Hepatocyte (in vitro differentiated cells): ENCODE results near the gene CACNA1C. TPM values are rescaled to one million over a fixed set of nuclear protein-coding genes. Genes with fewer than 3 reads are reported as not detected.

ENCODE experiments used
- DNase-seq: peaks from one replicate; pipeline ENCODE4 v3.0.0-alpha.2; 2016; ENCODE audit warnings: low spot score
- H2AFZ ChIP-seq: fragments of 200-600 bp; sonication (generic); 2 replicates; pipeline ENCODE4 v1.6.0; 2016; ENCODE audit warnings: antibody characterized with exemption, mild to moderate bottlenecking
- H3K27ac ChIP-seq: fragments of 200-600 bp; sonication (generic); 2 replicates; pipeline ENCODE4 v1.5.1; 2016; ENCODE audit warnings: mild to moderate bottlenecking
- H3K27me3 ChIP-seq: fragments of 200-600 bp; sonication (generic); 2 replicates; pipeline ENCODE4 v1.6.1; 2016
- H3K36me3 ChIP-seq: fragments of 200-600 bp; sonication (generic); replicated peaks from 2 replicates; pipeline ENCODE4 v1.5.1; 2016; ENCODE audit warnings: low read depth; ENCODE audit not compliant: insufficient read depth
- H3K4me1 ChIP-seq: fragments of 200-600 bp; sonication (generic); 2 replicates; pipeline ENCODE4 v1.5.1; 2016; ENCODE audit warnings: mild to moderate bottlenecking, moderate library complexity; ENCODE audit not compliant: insufficient read depth
- H3K4me2 ChIP-seq: fragments of 200-600 bp; sonication (generic); 2 replicates; pipeline ENCODE4 v1.6.0; 2016
- H3K4me3 ChIP-seq: fragments of 200-600 bp; sonication (generic); 2 replicates; pipeline ENCODE4 v1.5.1; 2016; ENCODE audit warnings: mild to moderate bottlenecking
- H3K79me2 ChIP-seq: fragments of 200-600 bp; sonication (generic); 2 replicates; pipeline ENCODE4 v1.6.0; 2017; ENCODE audit warnings: mild to moderate bottlenecking
- H3K9me2 ChIP-seq: fragments of 200-600 bp; sonication (generic); replicated peaks from 2 replicates; pipeline ENCODE4 v1.6.0; 2017; ENCODE audit warnings: mild to moderate bottlenecking; ENCODE audit not compliant: insufficient read depth
- H3K9me3 ChIP-seq: fragments of 200-600 bp; sonication (generic); 2 replicates; pipeline ENCODE4 v1.5.1; 2016; ENCODE audit warnings: low read depth, mild to moderate bottlenecking
- H4K20me1 ChIP-seq: fragments of 200-600 bp; sonication (generic); 2 replicates; pipeline ENCODE4 v1.6.0; 2016; ENCODE audit warnings: mild to moderate bottlenecking; ENCODE audit not compliant: insufficient read depth, poor library complexity, severe bottlenecking
- EZH2 ChIP-seq: fragments of 200-600 bp; sonication (generic); IDR thresholded peaks from 2 replicates; pipeline ENCODE4 v1.6.1; 2016; ENCODE audit warnings: antibody characterized with exemption, mild to moderate bottlenecking, borderline replicate concordance
- EZH2phosphoT487 ChIP-seq: fragments of 200-600 bp; sonication (generic); IDR thresholded peaks from one replicate; pipeline ENCODE4 v1.6.1; 2018; ENCODE audit warnings: antibody characterized with exemption, mild to moderate bottlenecking, low read depth, moderate library complexity; ENCODE audit not compliant: unreplicated experiment, severe bottlenecking
- WGBS: methylation state at CpG from one replicate; pipeline ENCODE4 v1.1.6; 2016; ENCODE audit warnings: low lambda C conversion rate; ENCODE audit errors: missing lambda C conversion rate; 5-methylcytosine and 5-hydroxymethylcytosine counted together
- polyA plus RNA-seq: library from polyadenylated mRNA; unstranded; fragments of >200 nt; fragmentation: Nextera tagmentation; extraction: Ambion mirVana; gene quantifications from 2 replicates; pipeline ENCODE4 v1.2.1, GENCODE V29; 2016
- total RNA-seq: library from RNA; depleted of rRNA; stranded (reverse); fragments of >200 nt; gene quantifications from 2 replicates; pipeline ENCODE4 v1.2.3, GENCODE V29; 2014
- TF ChIP-seq, protein P1 (sequence below): fragments of 200-600 bp; sonication (generic); IDR thresholded peaks from 2 replicates; pipeline ENCODE4 v1.5.1; 2016; ENCODE audit warnings: antibody characterized with exemption, mild to moderate bottlenecking; ENCODE audit not compliant: poor library complexity

Gene CACNA1C
- total and polyA plus RNA-seq, 2 experiments from 2014 or later = 3.2 to 4.0 TPM

DNA sequence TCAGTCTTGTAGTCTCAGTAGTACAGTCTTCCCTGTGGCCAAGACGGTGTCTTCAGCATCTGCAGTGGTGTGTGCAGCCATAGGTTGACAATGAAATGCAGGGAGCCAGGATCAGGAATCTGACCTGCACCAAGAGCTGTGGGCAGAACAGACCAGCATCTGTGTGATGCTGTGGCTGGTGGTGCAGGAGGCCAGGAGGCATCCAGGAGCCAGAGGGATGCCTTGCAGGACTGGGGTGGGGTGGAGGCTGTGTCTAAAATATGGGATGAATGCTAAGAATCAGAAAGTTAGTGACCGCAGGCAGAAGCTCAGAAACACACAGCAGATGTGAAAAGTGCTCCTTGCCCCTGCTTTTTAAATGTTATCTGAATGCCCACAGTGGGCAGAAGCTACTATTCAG lies 209.7 kb downstream of the CACNA1C start:
- 98% methylated on average over 2 of the region's 2 CpGs for WGBS
- DNase-seq = no peak
- no peak overlapping the region for H3K27ac ChIP-seq

DNA sequence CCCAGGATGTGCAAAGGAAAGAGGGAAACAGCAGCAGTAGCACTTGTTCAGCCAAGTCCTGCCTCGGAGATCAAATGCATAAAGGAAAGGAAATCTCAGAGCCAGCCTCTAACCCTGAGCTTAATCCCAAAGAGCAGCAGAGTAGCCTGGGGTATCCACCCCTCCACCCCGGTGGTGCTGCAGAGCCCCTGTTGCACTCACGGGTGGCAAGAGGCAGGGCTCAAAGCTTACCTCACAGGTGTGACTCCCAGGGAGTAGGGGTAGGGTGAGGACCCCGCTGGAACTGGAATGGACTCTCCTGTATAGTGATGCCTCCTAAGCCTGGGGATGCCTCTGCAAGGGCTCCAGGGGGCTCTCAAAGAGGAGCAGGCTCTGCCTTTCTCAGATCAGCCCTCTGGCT lies 211.1 kb downstream of the CACNA1C start:
- H3K4me1 ChIP-seq = peaks cover 37% of the 10 kb centered on the region
- no peaks in the 10 kb centered on the region for H3K9me3 ChIP-seq
- no peaks in the 10 kb centered on the region for H3K27me3 ChIP-seq
- H3K36me3 ChIP-seq = no peaks in the 10 kb centered on the region
- TF ChIP-seq, protein P1, sequence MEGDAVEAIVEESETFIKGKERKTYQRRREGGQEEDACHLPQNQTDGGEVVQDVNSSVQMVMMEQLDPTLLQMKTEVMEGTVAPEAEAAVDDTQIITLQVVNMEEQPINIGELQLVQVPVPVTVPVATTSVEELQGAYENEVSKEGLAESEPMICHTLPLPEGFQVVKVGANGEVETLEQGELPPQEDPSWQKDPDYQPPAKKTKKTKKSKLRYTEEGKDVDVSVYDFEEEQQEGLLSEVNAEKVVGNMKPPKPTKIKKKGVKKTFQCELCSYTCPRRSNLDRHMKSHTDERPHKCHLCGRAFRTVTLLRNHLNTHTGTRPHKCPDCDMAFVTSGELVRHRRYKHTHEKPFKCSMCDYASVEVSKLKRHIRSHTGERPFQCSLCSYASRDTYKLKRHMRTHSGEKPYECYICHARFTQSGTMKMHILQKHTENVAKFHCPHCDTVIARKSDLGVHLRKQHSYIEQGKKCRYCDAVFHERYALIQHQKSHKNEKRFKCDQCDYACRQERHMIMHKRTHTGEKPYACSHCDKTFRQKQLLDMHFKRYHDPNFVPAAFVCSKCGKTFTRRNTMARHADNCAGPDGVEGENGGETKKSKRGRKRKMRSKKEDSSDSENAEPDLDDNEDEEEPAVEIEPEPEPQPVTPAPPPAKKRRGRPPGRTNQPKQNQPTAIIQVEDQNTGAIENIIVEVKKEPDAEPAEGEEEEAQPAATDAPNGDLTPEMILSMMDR = no peak
- TF ChIP-seq EZH2phosphoT487 (no peak), EZH2 (no peak)
- no peak overlapping the region for H3K27ac ChIP-seq
- no peak for DNase-seq
- WGBS = 69% methylated on average over 4 of the region's 4 CpGs
- no peak overlapping the region for H3K4me3 ChIP-seq
- no peak overlapping the region for H3K4me2 ChIP-seq
- H3K79me2 ChIP-seq = no peaks in the 10 kb centered on the region
- H4K20me1 ChIP-seq = no peaks in the 10 kb centered on the region
- no peaks in the 10 kb centered on the region for H3K9me2 ChIP-seq
- H2AFZ ChIP-seq = no peak overlapping the region

More for the DNA sequence above, 209.7 kb downstream of the CACNA1C start:
- Histone ChIP-seq H3K27me3 (no peaks in the 10 kb centered on the region), H3K9me3 (no peaks in the 10 kb centered on the region), H3K36me3 (no peaks in the 10 kb centered on the region), H3K79me2 (no peaks in the 10 kb centered on the region), H3K4me3 (no peak overlapping the region), H3K4me2 (no peak overlapping the region), H2AFZ (no peak overlapping the region), H4K20me1 (no peaks in the 10 kb centered on the region), H3K9me2 (no peaks in the 10 kb centered on the region), H3K4me1 (peaks cover 22% of the 10 kb centered on the region)
- no peak for TF ChIP-seq EZH2
- TF ChIP-seq, protein P1 = no peak
- TF ChIP-seq EZH2phosphoT487 = no peak

DNA sequence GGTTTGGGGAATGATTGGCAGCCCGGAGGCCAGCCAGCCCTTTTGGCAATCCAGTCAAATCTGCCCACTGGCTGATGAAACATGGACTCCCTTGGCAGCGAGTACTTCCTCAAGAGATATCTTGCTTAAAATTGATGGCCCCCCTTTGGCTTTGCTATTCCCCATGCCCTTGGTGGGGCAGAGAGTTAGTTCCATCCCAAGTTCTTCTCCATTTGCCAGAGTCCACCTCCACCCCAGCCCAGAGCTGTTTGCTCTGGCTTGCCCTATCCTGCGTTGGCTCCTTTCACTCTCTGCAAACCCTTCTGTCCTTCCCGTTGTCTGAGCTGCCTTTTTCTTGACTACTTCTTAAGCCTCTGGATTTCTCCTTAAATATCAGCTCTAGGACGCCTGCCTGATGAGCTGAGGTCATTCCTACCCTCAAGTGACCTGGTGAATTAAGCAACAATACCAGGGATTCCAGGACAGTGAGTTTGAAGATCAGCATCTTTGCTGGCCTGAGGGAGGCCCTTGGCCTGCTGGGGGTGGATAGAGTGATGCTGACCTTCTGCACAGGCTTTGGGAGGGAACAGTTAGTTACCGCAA lies 212.0 kb downstream of the CACNA1C start:
- no peaks in the 10 kb centered on the region for H3K79me2 ChIP-seq
- H3K4me1 ChIP-seq = peaks cover 38% of the 10 kb centered on the region
- DNase-seq = peak; percentile 55
- H3K9me2 ChIP-seq = no peaks in the 10 kb centered on the region
- no peak overlapping the region for H2AFZ ChIP-seq
- 72% methylated on average over 6 of the region's 6 CpGs for WGBS
- H3K4me2 ChIP-seq = peak overlapping the region; percentile 27
- H3K27me3 ChIP-seq = no peaks in the 10 kb centered on the region
- TF ChIP-seq EZH2 (no peak), EZH2phosphoT487 (no peak)
- TF ChIP-seq, protein P1 = no peak
- no peaks in the 10 kb centered on the region for H4K20me1 ChIP-seq
- no peak overlapping the region for H3K4me3 ChIP-seq
- no peaks in the 10 kb centered on the region for H3K36me3 ChIP-seq
- no peaks in the 10 kb centered on the region for H3K9me3 ChIP-seq
- H3K27ac ChIP-seq = no peak overlapping the region
